ENCODE data around the gene ZNF865.
A peak's percentile ranks its signal among the peaks of the same experiment; 100 is the strongest.

Gene ZNF865

DNA sequence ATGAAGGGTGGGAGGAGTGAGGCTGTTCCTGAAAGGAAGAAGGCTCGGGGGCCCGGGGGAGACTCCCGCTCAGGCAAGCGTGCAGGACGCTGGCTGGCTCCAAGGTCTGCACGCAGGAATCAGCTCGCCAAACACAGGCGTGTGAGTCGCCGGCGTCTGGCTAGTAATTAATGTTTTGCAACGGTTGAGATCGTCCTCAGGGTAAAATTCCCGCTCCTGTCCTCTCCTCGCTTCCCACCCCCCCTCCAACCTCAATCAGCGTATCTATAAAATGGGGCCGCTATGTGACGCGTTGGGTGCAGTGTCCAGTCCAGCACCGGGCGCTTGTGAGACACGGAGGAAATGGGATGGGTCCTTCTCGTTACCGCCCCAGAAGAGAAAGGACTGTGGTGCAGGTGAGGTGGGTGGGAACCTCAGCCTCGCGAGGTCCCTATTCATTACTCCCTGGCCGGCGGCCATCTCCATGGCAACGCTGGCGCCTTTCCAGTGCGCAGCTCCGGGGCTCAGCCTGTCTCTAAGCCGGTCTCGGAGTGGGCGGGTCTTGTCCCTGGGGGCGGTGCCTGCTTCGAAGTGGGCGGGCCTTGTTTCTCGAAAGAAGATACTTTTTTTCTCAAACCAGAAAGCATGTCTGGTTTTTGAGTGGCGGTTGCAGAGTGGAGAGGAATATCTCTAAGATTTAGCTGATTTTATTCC, 18.3 kb upstream of the ZNF865 start:
- peak; percentile 89 for DNase-seq (ENCODE audit: low read depth)

GRCh38 chr19:55588738-55589137, 16.7 kb upstream of the ZNF865 start:
- no peak for DNase-seq (ENCODE audit: low read depth)

GRCh38 chr19:55590109-55590508, 15.3 kb upstream of the ZNF865 start:
- no peak for DNase-seq (ENCODE audit: low read depth)

- no peak for DNase-seq (ENCODE audit: low read depth)
Measured at GRCh38 chr19:55590617-55591016, 14.8 kb upstream of the ZNF865 start.

- DNase-seq (ENCODE audit: low read depth) = no peak
Measured at GRCh38 chr19:55591555-55591954, 13.9 kb upstream of the ZNF865 start.

GRCh38 chr19:55592391-55593090, 12.9 kb upstream of the ZNF865 start:
- DNase-seq (ENCODE audit: low read depth) = no peak

GRCh38 chr19:55593096-55593772, 12.2 kb upstream of the ZNF865 start:
- no peak for DNase-seq (ENCODE audit: low read depth)

GRCh38 chr19:55594996-55595545, 10.4 kb upstream of the ZNF865 start:
- DNase-seq (ENCODE audit: low read depth) = no peak

DNA sequence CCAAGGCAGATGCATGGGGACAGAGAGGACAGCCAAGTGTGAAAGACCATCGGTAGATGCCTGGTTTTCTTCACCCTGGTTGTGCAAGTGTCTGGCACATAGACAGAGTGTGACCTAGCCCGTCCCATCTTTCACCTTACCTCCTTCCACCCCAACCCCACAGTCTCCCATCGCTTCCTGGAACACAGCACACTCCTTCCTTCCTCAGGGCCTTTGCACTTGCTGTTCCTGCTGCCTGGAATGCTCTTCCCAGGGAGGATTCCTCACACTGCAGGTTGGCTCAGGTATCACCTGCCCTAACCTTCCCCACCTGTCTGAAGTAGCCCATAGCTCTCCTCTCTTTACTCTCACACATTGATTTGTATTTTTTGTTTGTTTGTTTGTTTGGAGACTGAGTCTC, 9.1 kb upstream of the ZNF865 start:
- no peak for DNase-seq (ENCODE audit: low read depth)

DNA sequence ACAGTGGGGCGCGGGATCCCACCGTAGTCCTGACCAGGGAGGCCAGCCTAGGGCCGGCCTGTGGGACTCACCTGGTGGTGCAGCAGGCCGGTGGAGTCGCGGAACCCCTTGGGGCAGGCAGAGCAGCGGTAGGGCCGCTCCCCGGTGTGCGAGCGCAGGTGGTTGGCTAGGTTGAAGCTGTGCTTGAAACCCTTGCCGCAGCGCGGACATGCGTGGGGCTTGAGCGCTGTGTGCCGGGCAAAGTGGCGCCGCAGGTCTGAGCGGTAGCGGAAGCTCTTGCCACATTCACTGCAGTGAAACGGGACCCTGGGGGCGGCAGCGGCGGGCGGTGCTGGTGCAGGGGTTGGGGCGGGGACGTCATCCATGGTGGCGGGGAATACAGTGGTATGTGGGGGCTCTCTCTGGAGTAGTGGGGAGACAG, 7.9 kb upstream of the ZNF865 start:
- DNase-seq (ENCODE audit: low read depth) = no peak

DNA sequence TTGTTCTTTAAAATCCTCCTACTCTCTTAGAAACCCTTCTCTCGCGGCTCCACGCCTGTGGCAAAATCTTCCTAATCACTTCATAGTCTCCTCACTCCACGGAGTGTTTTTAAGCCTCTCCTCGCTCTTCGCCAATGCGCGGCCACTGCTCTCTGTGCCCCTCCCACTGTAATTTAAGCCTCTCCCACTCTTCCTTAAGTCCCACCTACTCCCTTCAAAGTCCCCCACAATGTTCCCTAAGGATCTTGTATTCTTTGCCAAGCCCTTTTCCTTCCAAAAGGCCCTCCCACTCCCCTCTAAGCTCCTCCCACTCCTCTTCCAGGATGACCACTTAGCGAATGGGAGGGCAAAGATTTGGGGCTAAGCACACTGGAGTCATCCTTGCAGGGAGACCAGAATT, 7.4 kb upstream of the ZNF865 start:
- DNase-seq (ENCODE audit: low read depth) = no peak

GRCh38 chr19:55598719-55599467, 6.6 kb upstream of the ZNF865 start:
- DNase-seq (ENCODE audit: low read depth) = peak; percentile 84

GRCh38 chr19:55599468-55599841, 6.0 kb upstream of the ZNF865 start, which contains the start of gene FIZ1:
TSS of gene FIZ1 (minus strand) at chr19:55599517. CDS start at chr19:55597865, 1,652 bp downstream.
- peak; percentile 92 for DNase-seq (ENCODE audit: low read depth)

- DNase-seq (ENCODE audit: low read depth) = peak; percentile 80
Measured at GRCh38 chr19:55599842-55600661, 5.4 kb upstream of the ZNF865 start, which contains the start of gene ZNF524. TSS of gene ZNF524 (plus strand) at chr19:55600288. CDS start at chr19:55602113, 1,825 bp downstream.

DNA sequence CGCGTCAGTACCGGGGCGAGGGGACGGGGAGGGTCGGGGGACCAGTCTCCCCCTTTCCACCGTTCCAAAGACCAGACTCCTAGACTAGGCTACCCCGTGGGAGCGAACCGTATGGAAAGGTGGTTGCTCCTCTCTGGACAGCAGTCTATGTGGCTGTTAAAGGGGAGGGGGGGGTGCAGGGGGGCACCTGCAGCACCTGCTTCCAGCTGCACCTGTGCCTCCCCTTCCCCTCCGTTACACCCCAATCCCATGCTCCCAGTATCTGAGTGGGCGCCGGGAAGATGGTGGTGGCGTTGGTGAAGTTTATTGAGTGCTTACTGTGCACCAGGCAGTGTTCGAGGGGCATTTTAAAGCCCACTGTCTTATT, 4.8 kb upstream of the ZNF865 start:
- no peak for DNase-seq (ENCODE audit: low read depth)

- no peak for DNase-seq (ENCODE audit: low read depth)
Measured at GRCh38 chr19:55601084-55601483, 4.4 kb upstream of the ZNF865 start.

GRCh38 chr19:55602104-55603001, 3.1 kb upstream of the ZNF865 start:
- DNase-seq (ENCODE audit: low read depth) = no peak

GRCh38 chr19:55603115-55603514, 2.3 kb upstream of the ZNF865 start:
- no peak for DNase-seq (ENCODE audit: low read depth)

GRCh38 chr19:55603581-55604292, 1.7 kb upstream of the ZNF865 start:
- DNase-seq (ENCODE audit: low read depth) = no peak

Data from stimulated activated CD8-positive, alpha-beta memory T cell treated with anti-CD3 and anti-CD28 coated beads, Interleukin-4, amount 100 ng/mL, for 24 hours (primary cell).